ENCODE measurements around the gene METTL15.

DNA sequence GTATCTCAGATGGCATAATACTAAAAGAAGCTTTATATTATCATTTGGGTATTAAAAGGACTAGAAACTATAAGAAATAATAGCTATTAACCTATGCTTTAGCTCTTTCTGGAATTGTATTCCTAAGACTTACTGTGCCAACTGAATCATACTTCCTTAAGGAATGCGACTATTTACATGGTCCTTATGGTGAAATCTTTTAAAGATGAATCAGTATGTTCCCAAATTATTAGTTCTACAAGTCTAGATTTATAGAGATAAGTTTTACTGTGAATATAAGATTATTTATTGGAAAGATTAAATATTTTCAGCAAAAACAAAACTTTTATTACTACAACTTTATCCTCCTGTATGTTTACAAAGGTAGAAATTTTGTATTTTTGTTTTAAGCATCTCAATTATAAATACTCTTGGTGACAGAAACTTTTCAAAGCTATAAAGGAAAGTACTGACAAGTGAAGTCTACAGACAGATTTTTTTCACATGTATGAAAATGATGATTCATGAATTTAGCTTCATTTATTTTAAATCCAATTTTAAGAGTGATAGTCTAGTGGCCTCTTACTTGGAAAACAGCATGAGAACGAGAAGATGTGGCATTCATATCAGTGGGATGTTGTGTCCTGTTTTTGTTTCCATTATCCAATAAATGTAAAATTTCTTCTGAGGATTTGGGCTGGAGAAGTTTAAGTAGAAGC is 18.0 kb upstream of the METTL15 start:
- TF ChIP-seq, protein P1, sequence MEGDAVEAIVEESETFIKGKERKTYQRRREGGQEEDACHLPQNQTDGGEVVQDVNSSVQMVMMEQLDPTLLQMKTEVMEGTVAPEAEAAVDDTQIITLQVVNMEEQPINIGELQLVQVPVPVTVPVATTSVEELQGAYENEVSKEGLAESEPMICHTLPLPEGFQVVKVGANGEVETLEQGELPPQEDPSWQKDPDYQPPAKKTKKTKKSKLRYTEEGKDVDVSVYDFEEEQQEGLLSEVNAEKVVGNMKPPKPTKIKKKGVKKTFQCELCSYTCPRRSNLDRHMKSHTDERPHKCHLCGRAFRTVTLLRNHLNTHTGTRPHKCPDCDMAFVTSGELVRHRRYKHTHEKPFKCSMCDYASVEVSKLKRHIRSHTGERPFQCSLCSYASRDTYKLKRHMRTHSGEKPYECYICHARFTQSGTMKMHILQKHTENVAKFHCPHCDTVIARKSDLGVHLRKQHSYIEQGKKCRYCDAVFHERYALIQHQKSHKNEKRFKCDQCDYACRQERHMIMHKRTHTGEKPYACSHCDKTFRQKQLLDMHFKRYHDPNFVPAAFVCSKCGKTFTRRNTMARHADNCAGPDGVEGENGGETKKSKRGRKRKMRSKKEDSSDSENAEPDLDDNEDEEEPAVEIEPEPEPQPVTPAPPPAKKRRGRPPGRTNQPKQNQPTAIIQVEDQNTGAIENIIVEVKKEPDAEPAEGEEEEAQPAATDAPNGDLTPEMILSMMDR (conservative IDR thresholded peaks at IDR 0.05; ENCODE audit: low read length) = no peak
- no peak for TF ChIP-seq EZH2phosphoT487 (IDR thresholded peaks at IDR 0.05; ENCODE audit: borderline replicate concordance, low read depth, low read length)
